A549 treated with CORT108297 at 1 μM for 4 hours (cell line): ENCODE data around the gene ABLIM1. TPM values are rescaled to one million over a fixed set of nuclear protein-coding genes. Genes with fewer than 3 reads are reported as not detected.

Source experiments
- total RNA-seq: library from RNA; stranded (reverse); fragments of 200-300 nt; extraction: Qiagen RNA extraction; gene quantifications from 5 replicates; pipeline ENCODE4 v1.2.3, GENCODE V29; 2022

ABLIM1 gene
- total RNA-seq, result 28.2 to 37.3 TPM (median 34.2 TPM) in 5 replicates

GRCh38 chr10:114658175-114658574 lies at the start of gene ABLIM1:
Gene ABLIM1 (minus strand): TSS chr10:114658275. CDS start chr10:114658200, 75 bp downstream.

GRCh38 chr10:114404171-114405010 lies 253.7 kb downstream of the ABLIM1 start, which contains the start of gene AFAP1L2:
Gene AFAP1L2 (minus strand): TSS chr10:114404502. CDS start chr10:114404455, 47 bp downstream.

Other genes starting within 250 kb of the ABLIM1 start
- gene FHIP2A, start 163.5 kb upstream of the ABLIM1 start, total RNA-seq, result 7.9 to 10.1 TPM (median 8.2 TPM) in 5 replicates